IMR-90 (cell line): ENCODE data around the gene KRT39. TPM values are rescaled to one million over a fixed set of nuclear protein-coding genes. Genes with fewer than 3 reads are reported as not detected.

Experiments used
- ATAC-seq: fragments of 200-7000 bp; cut with Tn5 transposase; 2 replicates; pipeline ENCODE4 v1.9.1; 2020; ENCODE audit warnings: low read depth, mild to moderate bottlenecking, moderate library complexity
- BruUV-seq: library from RNA; stranded (reverse); fragments of 400-500 nt; replicated peaks from 2 replicates; lab custom pipeline; 2021; lab: Mats Ljungman, UMichigan
- CTCF ChIA-PET: fragments of 300-600 bp; formaldehyde crosslinking; extraction: SDS; loops from one replicate; lab custom pipeline; 2021; ENCODE audit warnings: antibody characterized with exemption; lab: Yijun Ruan, JAX
- POLR2A ChIA-PET: fragments of 300-600 bp; sonication (Branson Sonifier 250); formaldehyde crosslinking; loops from one replicate; lab custom pipeline; 2022; ENCODE audit warnings: antibody characterized with exemption; ENCODE audit not compliant: unreplicated experiment; lab: Charles Lee
- DNase-seq: peaks from one replicate; pipeline ENCODE4 v3.0.0; 2013
- H2AFZ ChIP-seq: replicated peaks from 2 replicates; pipeline ENCODE3; 2013; ENCODE audit warnings: low read length, mild to moderate bottlenecking; ENCODE audit not compliant: poor library complexity
- H2AK5ac ChIP-seq: 2 replicates; pipeline ENCODE4 v1.6.1; 2013; ENCODE audit warnings: low read depth, low read length, inconsistent platforms
- H2AK9ac ChIP-seq: replicated peaks from 2 replicates; pipeline ENCODE3; 2013; ENCODE audit warnings: mild to moderate bottlenecking, low read depth, low read length, moderate library complexity; ENCODE audit not compliant: poor library complexity
- H2BK120ac ChIP-seq: 2 replicates; pipeline ENCODE4 v1.6.1; 2013; ENCODE audit warnings: low read depth, low read length, inconsistent platforms
- H2BK15ac ChIP-seq: 3 replicates; pipeline ENCODE4 v1.6.1; 2013; ENCODE audit warnings: low read depth, low read length, inconsistent platforms
- H2BK20ac ChIP-seq: 2 replicates; pipeline ENCODE4 v1.6.1; 2013; ENCODE audit warnings: low read depth, mild to moderate bottlenecking, inconsistent platforms, low read length, moderate library complexity
- H2BK5ac ChIP-seq: 2 replicates; pipeline ENCODE4 v1.6.1; 2013; ENCODE audit warnings: mild to moderate bottlenecking, low read depth, low read length, inconsistent platforms; ENCODE audit not compliant: poor library complexity, severe bottlenecking
- H3K14ac ChIP-seq: replicated peaks from 2 replicates; pipeline ENCODE4 v1.6.1; 2013; ENCODE audit warnings: low read depth, low read length, inconsistent platforms
- H3K18ac ChIP-seq: 2 replicates; pipeline ENCODE4 v1.6.1; 2013; ENCODE audit warnings: low read depth, low read length, control low read depth
- H3K23ac ChIP-seq: 2 replicates; pipeline ENCODE4 v1.6.1; 2013; ENCODE audit warnings: low read depth, low read length, inconsistent platforms
- H3K27ac ChIP-seq: 2 replicates; pipeline ENCODE4 v1.5.1; 2013; ENCODE audit warnings: mild to moderate bottlenecking, control low read depth, low read length; ENCODE audit not compliant: insufficient read depth
- H3K27me3 ChIP-seq: 2 replicates; pipeline ENCODE4 v1.6.1; 2013; ENCODE audit warnings: low read length; ENCODE audit not compliant: control insufficient read depth, insufficient read depth
- H3K36me3 ChIP-seq: 2 replicates; pipeline ENCODE4 v1.6.1; 2013; ENCODE audit warnings: low read length, mixed read lengths; ENCODE audit not compliant: control insufficient read depth, insufficient read depth
- H3K4ac ChIP-seq: 2 replicates; pipeline ENCODE4 v1.6.1; 2013; ENCODE audit warnings: low read depth, low read length, inconsistent platforms
- H3K4me1 ChIP-seq: 2 replicates; pipeline ENCODE4 v1.6.1; 2013; ENCODE audit warnings: low read length, mixed read lengths; ENCODE audit not compliant: control insufficient read depth, insufficient read depth
- H3K4me2 ChIP-seq: 2 replicates; pipeline ENCODE4 v1.6.1; 2013; ENCODE audit warnings: low read depth, mild to moderate bottlenecking, control low read depth, low read length, moderate library complexity
- H3K4me3 ChIP-seq: 2 replicates; pipeline ENCODE4 v1.5.1; 2013; ENCODE audit warnings: low read depth, mild to moderate bottlenecking, control low read depth, low read length, moderate library complexity; ENCODE audit not compliant: insufficient read depth
- H3K56ac ChIP-seq: 2 replicates; pipeline ENCODE4 v1.6.1; 2013; ENCODE audit warnings: low read length, inconsistent platforms; ENCODE audit not compliant: insufficient read depth; ENCODE audit errors: extremely low read depth
- H3K79me1 ChIP-seq, 2 experiments: 2 replicates each; pipeline ENCODE4 v1.6.1; 2013; ENCODE audit warnings: low read length in 2 of 2, inconsistent platforms in 1 of 2, low read depth in 1 of 2
- H3K9ac ChIP-seq: 2 replicates; pipeline ENCODE4 v1.6.1; 2013; ENCODE audit warnings: low read depth, low read length, control low read depth
- H3K9me1 ChIP-seq: 2 replicates; pipeline ENCODE4 v1.6.1; 2013; ENCODE audit warnings: low read length, inconsistent platforms; ENCODE audit not compliant: insufficient read depth
- H3K9me3 ChIP-seq: 2 replicates; pipeline ENCODE4 v1.6.1; 2013; ENCODE audit warnings: low read length; ENCODE audit not compliant: control insufficient read depth, insufficient read depth
- H4K20me1 ChIP-seq: 2 replicates; pipeline ENCODE4 v1.6.1; 2013; ENCODE audit warnings: low read length, inconsistent platforms; ENCODE audit not compliant: insufficient read depth
- H4K5ac ChIP-seq: 2 replicates; pipeline ENCODE4 v1.6.1; 2013; ENCODE audit warnings: mild to moderate bottlenecking, low read depth, low read length, control low read depth
- H4K8ac ChIP-seq, 2 experiments: 2 replicates each; pipeline ENCODE4 v1.6.1; 2013; ENCODE audit warnings: low read depth in 2 of 2, low read length in 2 of 2, control low read depth in 1 of 2, inconsistent platforms in 1 of 2
- H4K91ac ChIP-seq: 2 replicates; pipeline ENCODE4 v1.6.1; 2013; ENCODE audit warnings: low read depth, low read length, inconsistent platforms; ENCODE audit not compliant: insufficient read depth
- BHLHE40 ChIP-seq: fragments of 150-350 bp; IDR thresholded peaks from 2 replicates; pipeline ENCODE4 v1.6.1; 2016; ENCODE audit warnings: mild to moderate bottlenecking, low read depth, low read length
- CEBPB ChIP-seq: IDR thresholded peaks from 2 replicates; pipeline ENCODE4 v1.6.1; 2012; ENCODE audit warnings: low read depth, low read length, improper control_type of control experiment
- FOS ChIP-seq: fragments of 150-350 bp; IDR thresholded peaks from 2 replicates; pipeline ENCODE4 v1.6.1; 2016; ENCODE audit warnings: low read depth, low read length
- MXI1 ChIP-seq: IDR thresholded peaks from 2 replicates; pipeline ENCODE4 v1.6.1; 2012; ENCODE audit warnings: low read depth, mild to moderate bottlenecking, low read length, moderate library complexity, borderline replicate concordance
- NFE2L2 ChIP-seq: fragments of 150-350 bp; IDR thresholded peaks from 2 replicates; pipeline ENCODE4 v1.6.1; 2016; ENCODE audit warnings: low read depth, mild to moderate bottlenecking, low read length
- RAD21 ChIP-seq: IDR thresholded peaks from 2 replicates; pipeline ENCODE4 v1.6.1; 2012; ENCODE audit warnings: low read length, improper control_type of control experiment
- RCOR1 ChIP-seq: IDR thresholded peaks from 2 replicates; pipeline ENCODE4 v1.6.1; 2012; ENCODE audit warnings: mild to moderate bottlenecking, low read length, improper control_type of control experiment; ENCODE audit not compliant: insufficient replicate concordance
- RFX5 ChIP-seq: IDR thresholded peaks from 2 replicates; pipeline ENCODE4 v1.8.0; 2012; ENCODE audit warnings: low read depth, mild to moderate bottlenecking, low read length, moderate library complexity
- USF2 ChIP-seq: fragments of 150-350 bp; IDR thresholded peaks from 2 replicates; pipeline ENCODE4 v1.6.1; 2017; ENCODE audit warnings: mild to moderate bottlenecking, antibody characterized with exemption, low read length, low read depth
- WGBS, 2 experiments: methylation state at CpG; one replicate each; pipeline versions ENCODE4 v1.1.5 to v1.1.7; 2013; ENCODE audit warnings: missing lambda C conversion rate in 2 of 2; ENCODE audit not compliant: insufficient read length in 1 of 2; ENCODE audit errors: extremely low coverage in 2 of 2; 5-methylcytosine and 5-hydroxymethylcytosine counted together
- dilution Hi-C: fragments of 300-500 bp; cut with HindIII; formaldehyde crosslinking; loops from one replicate; pipeline ENCODE4 v1.14.3; 2018; ENCODE audit warnings: low sequenced_read_pairs; ENCODE audit not compliant: unreplicated experiment
- in situ Hi-C: fragments of 300-500 bp; cut with MboI; formaldehyde crosslinking; loops from 3 replicates; pipeline ENCODE4 v1.14.3; 2019; ENCODE audit warnings: low sequenced_read_pairs, inconsistent platforms, mixed read lengths
- intact Hi-C: fragments of 100-400 bp; cut with micrococcal nuclease; formaldehyde crosslinking; loops from 2 replicates; pipeline ENCODE4 v1.10.0; 2022
- polyA plus RNA-seq, 3 experiments: library from polyadenylated mRNA; depleted of rRNA; stranded (reverse); fragments of >200 nt; gene quantifications; 2 replicates each; pipeline ENCODE4 v1.2.3, GENCODE V29; 2012; ENCODE audit warnings: low replicate concordance in 1 of 3
- total RNA-seq: library from RNA; depleted of rRNA; stranded (reverse); fragments of >200 nt; gene quantifications from 2 replicates; pipeline ENCODE4 v1.2.3, GENCODE V29; 2012

The KRT39 gene
- total and polyA plus RNA-seq, 2 of the 4 experiments (the other 2 are of a cell fraction): 0.15 TPM; not detected in 1

GRCh38 chr17:40915199-40915661 is 51.5 kb downstream of the KRT39 start:
- Histone ChIP-seq H3K56ac (no peak overlapping the region), H2AK9ac (no peak overlapping the region), H3K9me1 (peaks cover 12% of the 10 kb centered on the region; the same call in 1 of the 2 replicates), H3K23ac (no peak overlapping the region), H3K27me3 (no peaks in the 10 kb centered on the region), H3K4ac (peak overlapping the region; percentile 79; the same call in 1 of the 2 replicates), H3K4me2 (peak overlapping the region; percentile 35; the same call in 1 of the 2 replicates), H3K4me3 (no peak overlapping the region), H2AK5ac (no peak overlapping the region), H4K91ac (no peak overlapping the region), H4K20me1 (no peaks in the 10 kb centered on the region), H4K5ac (no peak overlapping the region; the same call in 1 of the 2 replicates), H3K36me3 (no peaks in the 10 kb centered on the region), H3K27ac (no peak overlapping the region), H2AFZ (no peak overlapping the region), H2BK15ac (peak overlapping the region; percentile 99; the same call in 2 of the 3 replicates), H3K4me1 (peaks cover 12% of the 10 kb centered on the region), H2BK20ac (no peak overlapping the region), H3K79me1 (no peaks in the 10 kb centered on the region), H3K9ac (no peak overlapping the region), H3K14ac (peak overlapping the region; percentile 46; the same call in 1 of the 2 replicates), H3K9me3 (no peaks in the 10 kb centered on the region), H2BK5ac (peak overlapping the region; percentile 100), H2BK120ac (no peak overlapping the region), H3K18ac (no peak overlapping the region; the same call in 1 of the 2 replicates), H4K8ac (peak overlapping the region in 1 of 2 experiments; percentile 88; a peak in 1 of 4 replicates)
- no CpG with 5 or more reads among the region's 3 CpGs for WGBS, 2 experiments
- DNase-seq: peak; percentile 98
- POLR2A ChIA-PET: no interaction called here
- in situ Hi-C loops (no loop called here), intact Hi-C loops (loop anchor here (1.0 kb wide), 1 partner anchor 41 kb away; no protein-coding TSS in a partner anchor), dilution Hi-C loops (no loop called here)
- 0 out of 2 replicates have a peak, but pooled peaks have one; percentile 52 for TF ChIP-seq BHLHE40
- TF ChIP-seq MXI1: no peak
- TF ChIP-seq FOS: peak; percentile 91
- peak; percentile 93 for TF ChIP-seq CEBPB
- TF ChIP-seq RCOR1: no peak
- peak; percentile 10; the same call in 1 of the 2 replicates for TF ChIP-seq RAD21
- TF ChIP-seq USF2: no peak
- TF ChIP-seq NFE2L2: no peak
- TF ChIP-seq RFX5: no peak
- CTCF ChIA-PET: interaction anchor here (1.1 to 1.5 kb wide), 2 partner anchors 633 to 748 kb away, joined by 3 to 6 read pairs; no protein-coding TSS in a partner anchor
- BruUV-seq: no TSS peak
- peak; percentile 83 for ATAC-seq
